ENCODE measurements around the gene TRABD2B. TPM values are rescaled to one million over a fixed set of nuclear protein-coding genes. Genes with fewer than 3 reads are reported as not detected.

The TRABD2B gene
- total RNA-seq, 1 experiment from 2014 or later: 0.05 TPM

DNA sequence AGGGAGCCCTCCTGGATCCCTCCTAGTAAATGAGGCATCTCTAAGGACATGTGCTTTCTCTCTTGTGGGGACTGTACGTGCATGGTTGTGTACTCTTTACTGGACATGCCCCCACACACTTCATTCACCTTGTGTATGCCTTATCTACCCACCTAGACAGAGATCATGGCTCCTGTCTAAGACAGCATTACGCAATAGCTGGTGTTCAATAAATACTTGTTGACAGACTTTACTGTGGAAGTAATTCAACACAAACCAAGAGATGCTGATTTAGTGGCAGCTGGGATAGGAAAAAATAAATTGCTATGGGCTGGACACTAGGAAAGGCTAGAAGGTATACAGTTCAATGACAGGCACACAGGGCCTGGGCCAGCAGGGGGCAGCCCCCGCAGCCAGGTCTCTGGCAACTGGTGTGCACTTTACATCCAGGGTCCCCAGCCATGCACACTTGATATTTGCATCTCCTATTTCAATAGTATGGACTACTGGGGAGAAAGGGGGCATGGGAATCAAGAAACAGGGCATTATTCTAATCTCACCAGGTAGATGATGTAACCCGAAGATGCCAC is 24.2 kb downstream of the TRABD2B start:
- ATAC-seq: peak; percentile 88
- Histone ChIP-seq H3K79me2 (ENCODE audit: insufficient read depth, low read length) (no peaks in the 10 kb centered on the region), H3K4me1 (ENCODE audit: control insufficient read depth in 1 of 2, insufficient read depth in 2 of 2, low read length in 2 of 2) (no peaks in the 10 kb centered on the region), H3K27ac (ENCODE audit: low read depth, low read length) (no peak overlapping the region), H3K27me3 (ENCODE audit: insufficient read depth, low read length) (peaks cover 2% of the 10 kb centered on the region; the same call in 1 of the 2 replicates), H2AFZ (ENCODE audit: low read depth, low read length, poor library complexity, severe bottlenecking) (no peak overlapping the region), H4K20me1 (ENCODE audit: insufficient read depth) (no peaks in the 10 kb centered on the region), H3K9me2 (ENCODE audit: insufficient read depth) (no peaks in the 10 kb centered on the region), H3K4me3 (replicated peaks in 1 of 2; ENCODE audit: low read depth in 1 of 2, low read length in 2 of 2) (no peak overlapping the region), H3K9ac (ENCODE audit: low read length) (no peak overlapping the region), H3K4me2 (ENCODE audit: low read length) (no peak overlapping the region), H3K36me3 (ENCODE audit: control insufficient read depth in 1 of 2, insufficient read depth in 2 of 2, low read length in 2 of 2) (no peaks in the 10 kb centered on the region), H3K9me3 (ENCODE audit: control insufficient read depth in 1 of 2, insufficient read depth in 1 of 2, low read depth in 1 of 2, low read length in 2 of 2) (no peaks in the 10 kb centered on the region)
- ChIA-PET RAD21 (ENCODE audit: low non-redundant PET in 1 of 2, low total read pairs in 2 of 2, uncharacterized antibody in 2 of 2, unreplicated experiment in 2 of 2) (no interaction called here), POLR2A (no interaction called here), CTCF (interaction anchor here (1.5 kb wide), 1 partner anchor 89 kb away, joined by 3 read pairs; no protein-coding TSS in a partner anchor)
- peak; percentile 22; the same call in 1 of the 2 replicates for TF ChIP-seq RAD21 (IDR thresholded peaks at IDR 0.05; ENCODE audit: low read depth)
- peak; percentile 36; the same call in 1 of the 2 replicates for TF ChIP-seq CEBPB (IDR thresholded peaks at IDR 0.05; ENCODE audit: low read depth)
- TF ChIP-seq, protein P1, sequence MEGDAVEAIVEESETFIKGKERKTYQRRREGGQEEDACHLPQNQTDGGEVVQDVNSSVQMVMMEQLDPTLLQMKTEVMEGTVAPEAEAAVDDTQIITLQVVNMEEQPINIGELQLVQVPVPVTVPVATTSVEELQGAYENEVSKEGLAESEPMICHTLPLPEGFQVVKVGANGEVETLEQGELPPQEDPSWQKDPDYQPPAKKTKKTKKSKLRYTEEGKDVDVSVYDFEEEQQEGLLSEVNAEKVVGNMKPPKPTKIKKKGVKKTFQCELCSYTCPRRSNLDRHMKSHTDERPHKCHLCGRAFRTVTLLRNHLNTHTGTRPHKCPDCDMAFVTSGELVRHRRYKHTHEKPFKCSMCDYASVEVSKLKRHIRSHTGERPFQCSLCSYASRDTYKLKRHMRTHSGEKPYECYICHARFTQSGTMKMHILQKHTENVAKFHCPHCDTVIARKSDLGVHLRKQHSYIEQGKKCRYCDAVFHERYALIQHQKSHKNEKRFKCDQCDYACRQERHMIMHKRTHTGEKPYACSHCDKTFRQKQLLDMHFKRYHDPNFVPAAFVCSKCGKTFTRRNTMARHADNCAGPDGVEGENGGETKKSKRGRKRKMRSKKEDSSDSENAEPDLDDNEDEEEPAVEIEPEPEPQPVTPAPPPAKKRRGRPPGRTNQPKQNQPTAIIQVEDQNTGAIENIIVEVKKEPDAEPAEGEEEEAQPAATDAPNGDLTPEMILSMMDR (IDR thresholded peaks at IDR 0.05 in 2 of 3, conservative IDR thresholded peaks at IDR 0.05 in 1 of 3; ENCODE audit: borderline replicate concordance in 1 of 3, insufficient read depth in 1 of 3, low read depth in 2 of 3, low read length in 2 of 3): peak; percentile 27 to 73 (median 66); a peak in 5 of 6 replicates
- TF ChIP-seq FOSL1 (IDR thresholded peaks at IDR 0.05; ENCODE audit: low read depth): no peak
- TF ChIP-seq POLR2A (IDR thresholded peaks at IDR 0.05; ENCODE audit: borderline replicate concordance, extremely low read depth, insufficient read depth, insufficient read length): no peak
- no peak for TF ChIP-seq EZH2phosphoT487 (IDR thresholded peaks at IDR 0.05; ENCODE audit: borderline replicate concordance)
- no peak for TF ChIP-seq ZNF274 (IDR thresholded peaks at IDR 0.05; ENCODE audit: low read depth, low read length)
- no peak for DNase-seq (ENCODE audit: low read depth, low spot score)
- intact Hi-C loops (cut with micrococcal nuclease): loop anchor here (1.0 kb wide), 1 partner anchor 87 kb away; no protein-coding TSS in a partner anchor
- BruUV-seq (replicated peaks): no TSS peak

Measured in HCT116 (cell line).